SW 1271 (cell line): ENCODE data around the gene CERS1.

Source experiments
- DNase-seq, 2 experiments: peaks; one replicate each; lab custom pipeline; 2025; lab: John Stamatoyannopoulos, UW

CERS1 gene

DNA sequence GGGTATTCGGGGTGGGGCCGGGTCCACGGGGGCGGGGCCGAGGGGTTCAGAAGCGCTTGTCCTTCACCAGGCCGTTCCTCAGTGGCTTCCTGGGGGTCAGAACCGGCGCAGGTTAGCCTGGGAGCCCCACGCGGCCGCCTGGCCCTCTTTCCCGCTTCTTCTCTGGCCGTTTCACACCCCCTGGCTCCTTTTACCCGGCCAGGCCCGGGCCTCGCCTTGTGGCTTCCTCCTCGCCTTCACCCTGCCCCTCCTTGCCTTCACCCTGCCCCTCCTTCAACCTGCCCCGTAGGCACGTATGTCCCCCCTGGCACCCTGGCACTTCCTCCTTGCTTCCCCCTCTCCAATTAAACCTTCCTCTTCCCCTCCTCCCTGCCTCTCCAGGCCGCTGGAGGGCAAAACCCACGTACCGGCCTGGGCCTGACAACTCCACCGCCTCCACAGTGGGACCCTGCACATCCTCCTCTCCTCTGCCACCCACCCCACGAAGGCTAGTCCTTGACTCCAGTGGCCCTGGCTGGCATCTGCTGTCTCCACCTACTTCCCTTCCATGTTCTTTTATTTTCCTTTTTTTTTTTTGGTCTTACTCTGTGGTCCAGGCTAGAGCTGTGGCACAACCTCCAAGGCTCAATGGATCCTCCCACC lies 25.3 kb downstream of the CERS1 start:
- DNase-seq, result no peak

DNA sequence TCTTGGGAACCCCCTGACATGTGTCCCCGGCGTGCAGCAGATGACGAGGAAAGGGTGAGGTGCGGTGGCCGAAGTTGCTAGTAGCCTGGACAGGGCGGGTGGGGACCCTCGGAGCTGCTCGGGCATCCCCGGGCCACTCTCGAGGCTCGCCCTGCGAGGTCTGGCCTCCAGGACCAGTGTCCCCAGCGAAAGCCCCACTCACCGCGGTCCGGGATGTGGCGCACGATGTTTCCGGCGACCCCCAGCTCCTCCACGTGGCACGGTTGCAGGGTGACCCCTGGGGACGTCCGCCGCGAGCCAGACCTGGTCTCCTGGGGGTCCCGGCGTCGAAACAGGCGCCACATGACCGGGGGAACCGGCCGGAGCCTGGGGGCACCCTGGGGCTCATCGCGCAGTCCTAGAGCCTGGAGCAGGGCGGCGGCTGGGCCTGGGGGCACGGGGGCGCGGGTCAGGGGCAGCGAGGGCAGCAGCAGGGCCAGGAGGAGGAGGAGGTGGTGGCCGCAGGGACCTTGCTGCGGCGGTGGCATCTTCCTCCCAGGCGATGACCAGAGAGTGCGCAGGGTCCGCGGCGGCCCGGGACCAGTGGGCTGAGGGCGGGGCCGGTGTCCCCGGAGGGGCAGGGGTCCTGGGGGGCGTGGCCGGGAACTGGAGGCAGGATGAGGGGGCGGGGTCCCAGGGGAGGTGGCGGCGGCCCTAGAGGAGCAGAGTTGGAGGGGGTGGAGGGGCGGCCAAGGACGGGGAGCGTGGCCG lies 26.0 kb downstream of the CERS1 start:
- no peak for DNase-seq

- no peak for DNase-seq
Measured at GRCh38 chr19:18869023-18869618, 26.8 kb downstream of the CERS1 start.

DNA sequence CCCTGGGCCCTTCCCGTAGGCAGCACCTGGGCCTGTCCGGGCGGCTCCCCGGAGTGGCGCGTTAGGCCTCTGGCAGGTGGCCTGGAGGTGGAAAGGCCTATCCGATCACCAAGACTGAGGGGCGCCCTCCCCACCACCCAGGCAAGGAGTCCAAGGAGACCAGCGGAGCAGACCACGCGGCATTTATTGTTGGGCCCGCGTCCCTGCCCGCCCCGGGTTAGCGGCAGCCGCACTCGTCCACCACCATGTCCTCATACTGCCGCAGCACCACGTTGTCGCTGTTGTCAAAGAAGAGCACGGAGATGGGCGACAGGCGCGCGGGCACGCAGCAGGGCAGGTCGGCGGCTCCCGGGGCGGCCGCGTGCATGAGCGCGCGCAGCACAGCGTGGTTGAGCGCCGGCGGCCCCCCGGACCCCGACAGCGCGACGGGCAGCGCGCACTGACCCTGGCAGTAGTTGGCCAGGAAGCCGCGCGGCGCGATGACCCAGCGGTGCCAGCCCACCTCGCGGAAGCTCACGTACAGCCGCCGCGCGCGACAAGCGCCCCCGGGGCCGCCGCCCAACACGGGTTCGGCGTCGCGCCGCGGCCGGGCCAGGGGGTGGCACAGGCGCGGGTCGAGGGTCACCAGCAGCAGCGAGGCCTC lies 27.5 kb downstream of the CERS1 start:
- DNase-seq, result no peak

GRCh38 chr19:18867751-18868150 lies 28.2 kb downstream of the CERS1 start:
- DNase-seq, result no peak

DNA sequence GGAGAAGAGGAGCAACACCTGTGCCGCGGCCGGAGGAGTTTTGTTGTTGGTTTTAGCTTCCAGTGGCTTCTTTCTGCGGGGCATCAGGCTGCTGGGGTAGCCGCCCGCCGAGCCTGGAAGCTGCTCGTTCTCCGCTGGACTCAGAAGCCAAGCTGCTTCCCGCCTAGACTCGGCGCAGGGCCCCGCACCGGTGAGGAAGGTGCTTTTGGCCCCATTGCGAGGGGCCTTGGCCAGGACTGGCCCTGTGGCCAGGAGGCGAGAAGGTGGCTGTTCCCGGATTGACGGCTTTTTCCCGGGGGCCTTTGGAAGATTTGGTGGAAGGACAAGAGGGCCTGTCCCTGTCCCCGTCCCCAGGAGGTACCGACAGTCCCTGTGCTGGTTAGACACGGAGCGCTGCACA lies 28.8 kb downstream of the CERS1 start:
- DNase-seq, result no peak

DNA sequence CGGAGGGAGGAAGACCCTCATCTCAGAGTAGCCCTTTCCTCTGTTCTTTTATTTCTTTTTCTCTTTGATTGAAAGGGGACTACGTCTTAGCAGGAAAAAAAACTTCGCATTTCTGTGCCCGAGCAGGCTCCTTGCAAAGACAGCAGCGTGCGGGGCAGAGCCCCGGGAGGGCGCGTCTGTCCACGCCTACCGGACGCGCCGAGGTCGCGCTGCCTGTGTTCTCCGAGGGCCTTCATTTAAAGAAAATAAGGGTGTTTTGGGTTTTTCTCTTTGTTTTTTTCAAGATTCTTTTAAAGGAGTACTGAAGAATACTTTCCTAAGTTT lies 29.2 kb downstream of the CERS1 start:
- no peak for DNase-seq

DNA sequence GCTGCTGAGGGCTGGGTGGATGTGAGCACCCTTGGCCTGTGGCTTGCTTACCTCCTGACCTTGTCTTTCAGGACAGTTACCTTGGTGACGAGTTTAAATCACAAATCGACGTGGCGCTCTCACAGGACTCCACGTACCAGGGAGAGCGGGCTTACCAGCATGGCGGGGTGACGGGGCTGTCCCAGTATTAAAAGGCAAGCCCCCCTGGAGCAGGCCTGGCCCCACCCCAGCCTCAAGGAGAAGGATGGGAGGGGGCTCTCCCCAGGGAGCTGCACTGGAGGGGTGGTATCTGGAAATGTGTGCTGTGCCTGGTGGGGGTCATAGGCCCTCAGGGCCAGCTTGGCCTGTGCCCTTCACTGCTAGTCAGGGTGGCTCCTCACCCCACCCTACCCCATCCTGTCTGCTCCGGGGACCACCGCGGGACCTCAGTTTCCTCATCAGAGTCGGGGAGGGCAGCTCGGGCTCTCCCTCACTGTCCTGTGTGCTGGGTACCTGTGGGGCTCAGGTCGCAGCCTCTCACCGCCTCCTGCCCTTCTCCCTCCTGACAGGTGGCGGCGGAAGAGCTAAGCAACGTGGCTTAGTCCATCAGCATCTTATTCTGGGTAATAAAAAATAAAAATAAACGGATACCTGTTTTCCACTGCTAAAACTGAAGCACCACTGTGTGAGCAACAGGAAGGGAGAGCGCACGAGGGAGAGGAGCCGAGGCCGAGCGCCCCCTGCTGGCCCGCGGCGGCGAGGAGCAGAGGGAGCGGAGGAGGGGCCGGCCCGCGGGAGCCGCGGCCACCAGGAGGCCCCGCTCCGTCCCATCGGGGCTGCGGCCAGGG lies 29.8 kb downstream of the CERS1 start:
- peak in 1 of 2 experiments; percentile 14 for DNase-seq

DNA sequence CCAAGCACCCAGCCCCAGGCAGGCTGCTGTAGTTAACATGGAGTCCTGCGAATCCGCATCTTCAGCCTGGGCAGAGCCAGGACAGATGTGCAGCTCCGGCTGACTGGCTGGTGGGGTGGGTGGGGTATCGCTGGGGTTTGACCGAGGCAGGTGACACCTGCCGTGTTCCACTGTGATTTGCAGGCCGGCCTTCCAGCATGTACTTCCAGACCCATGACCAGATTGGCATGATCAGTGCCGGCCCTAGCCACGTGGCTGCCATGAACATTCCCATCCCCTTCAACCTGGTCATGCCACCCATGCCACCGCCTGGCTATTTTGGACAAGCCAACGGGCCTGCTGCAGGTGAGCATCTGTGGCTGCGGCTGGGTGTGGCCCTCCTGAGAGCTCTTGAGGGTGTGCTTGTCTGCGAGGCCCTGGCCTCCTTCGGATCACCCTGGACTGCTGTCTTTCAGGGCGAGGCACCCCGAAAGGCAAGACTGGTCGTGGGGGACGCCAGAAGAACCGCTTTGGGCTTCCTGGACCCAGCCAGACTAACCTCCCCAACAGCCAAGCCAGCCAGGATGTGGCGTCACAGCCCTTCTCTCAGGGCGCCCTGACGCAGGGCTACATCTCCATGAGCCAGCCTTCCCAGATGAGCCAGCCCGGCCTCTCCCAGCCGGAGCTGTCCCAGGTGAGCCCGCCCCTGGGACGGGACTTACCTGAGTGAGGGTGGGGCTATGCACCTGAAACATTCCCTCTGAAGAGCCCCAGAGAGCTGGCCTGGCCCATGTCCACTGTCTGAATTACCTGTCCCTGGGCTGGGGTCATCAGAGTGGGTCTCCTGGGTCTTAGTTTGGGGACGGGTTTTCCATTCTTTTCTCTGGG lies 30.6 kb downstream of the CERS1 start:
- no peak for DNase-seq

GRCh38 chr19:18863843-18864362 lies 32.1 kb downstream of the CERS1 start:
- DNase-seq, result no peak

DNA sequence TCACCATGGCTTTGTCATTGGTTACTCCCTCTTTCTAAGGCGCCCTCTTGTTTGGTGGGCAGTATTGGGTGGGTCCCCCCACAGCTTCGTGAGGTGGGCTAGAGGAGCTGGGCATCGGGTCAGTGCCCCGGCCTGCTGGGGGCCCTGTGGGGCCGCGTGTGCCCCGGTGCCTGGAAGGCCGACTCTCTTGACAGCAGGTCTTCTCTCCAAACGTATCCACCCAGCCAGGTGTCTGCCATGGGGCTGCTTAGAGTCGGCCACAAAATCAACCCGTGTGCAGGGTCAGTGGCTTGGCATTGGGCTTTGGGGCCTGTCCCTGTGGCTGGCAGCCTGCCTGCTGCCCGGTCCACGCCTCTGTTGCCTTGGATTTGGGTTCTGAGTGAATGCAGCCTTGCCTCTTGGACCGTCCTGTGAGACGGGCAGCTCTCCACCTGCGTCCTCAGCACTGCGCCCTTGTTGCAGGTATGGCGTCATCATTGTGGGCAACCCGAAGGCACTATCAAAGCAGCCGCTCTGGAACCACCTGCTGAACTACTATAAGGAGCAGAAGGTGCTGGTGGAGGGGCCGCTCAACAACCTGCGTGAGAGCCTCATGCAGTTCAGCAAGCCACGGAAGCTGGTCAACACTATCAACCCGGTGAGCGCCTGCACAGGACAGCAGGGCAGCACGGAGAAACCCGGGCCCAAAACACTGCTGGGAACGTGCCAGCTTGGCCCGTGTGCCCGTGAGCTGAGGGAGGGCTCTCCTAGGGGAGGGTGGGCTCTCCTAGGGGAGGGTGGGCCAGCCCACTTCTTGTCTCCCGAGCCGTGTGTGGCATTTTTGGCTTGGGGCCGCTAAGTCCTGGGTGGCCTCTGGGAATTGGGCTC lies 32.7 kb downstream of the CERS1 start:
- no peak for DNase-seq

- DNase-seq, result no peak
Measured at GRCh38 chr19:18861917-18862316, 34.0 kb downstream of the CERS1 start.

DNA sequence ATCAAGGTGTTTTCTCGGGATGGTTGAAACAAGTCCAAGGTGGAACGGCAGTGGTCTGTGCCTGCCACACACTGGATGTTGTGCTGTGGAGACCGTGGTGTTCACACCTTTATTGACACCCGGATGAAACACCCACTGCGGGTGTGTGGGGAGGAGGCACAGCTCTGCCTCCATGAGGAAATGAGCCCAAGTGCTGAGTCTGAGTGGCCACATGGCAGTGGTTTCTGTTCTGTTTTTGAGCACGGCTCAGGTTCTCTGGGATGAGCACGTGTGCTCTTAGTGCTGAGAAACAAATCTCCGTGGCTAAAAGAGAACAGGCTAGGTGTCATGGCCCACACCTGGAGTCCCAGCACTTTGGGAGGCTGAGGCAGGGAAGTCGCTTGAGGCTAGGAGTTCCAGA lies 34.7 kb downstream of the CERS1 start:
- no peak for DNase-seq

- no peak for DNase-seq
Measured at GRCh38 chr19:18860725-18861124, 35.2 kb downstream of the CERS1 start.

DNA sequence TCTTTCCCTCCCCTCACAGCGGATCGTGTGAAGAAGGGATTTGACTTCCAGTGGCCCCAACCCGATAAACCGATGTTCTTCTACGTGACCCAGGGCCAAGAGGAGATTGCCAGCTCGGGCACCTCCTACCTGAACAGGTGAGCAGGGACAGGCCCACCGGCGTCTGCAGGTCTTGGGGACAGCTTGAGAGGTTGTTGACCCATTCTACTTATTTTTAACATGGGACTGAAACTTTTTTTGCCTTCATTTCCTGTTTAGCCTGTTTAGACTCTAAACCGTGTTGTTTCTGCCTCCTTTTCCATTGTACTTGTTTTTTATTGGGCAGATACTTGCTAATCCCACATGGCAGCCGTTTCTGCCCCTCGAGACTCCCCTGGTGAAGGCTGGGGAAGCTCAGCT lies 35.7 kb downstream of the CERS1 start:
- DNase-seq, result no peak

GRCh38 chr19:18859676-18860301 lies 36.2 kb downstream of the CERS1 start:
- no peak for DNase-seq

DNA sequence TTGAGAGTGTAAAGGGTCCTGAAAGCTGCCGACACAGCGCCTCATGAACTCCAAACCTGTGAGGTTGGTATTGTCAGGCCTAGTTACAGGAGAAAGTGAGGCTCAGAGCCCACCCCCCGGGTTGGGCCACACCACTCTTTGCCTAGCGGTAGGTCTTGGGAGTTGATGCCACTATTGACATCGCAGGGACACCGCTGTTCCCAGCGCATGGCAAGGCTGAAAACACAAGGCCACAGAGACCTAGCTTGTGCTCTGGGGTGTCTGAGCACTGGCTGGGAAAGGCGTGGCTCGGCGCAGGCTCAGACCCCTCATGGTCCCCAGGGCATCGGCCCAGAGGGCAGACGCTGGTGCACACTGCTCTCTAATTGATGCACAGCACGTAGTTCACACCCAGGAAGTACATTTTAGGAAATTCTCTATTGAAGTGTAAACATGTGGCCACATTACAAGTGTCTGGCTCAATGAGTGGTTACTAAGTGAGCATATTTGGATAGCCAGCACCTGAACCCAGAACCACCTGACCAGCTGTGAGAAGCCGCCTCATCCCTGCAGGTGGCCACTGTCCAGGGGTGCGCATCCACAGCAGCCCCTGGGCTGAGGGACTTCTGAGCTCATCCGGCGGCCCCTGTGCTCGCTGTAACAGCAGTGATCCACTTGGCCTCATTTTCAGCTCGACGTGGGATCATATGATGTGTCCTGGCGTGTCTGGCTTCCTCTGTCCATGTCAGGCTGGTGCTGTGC lies 36.9 kb downstream of the CERS1 start:
- no peak for DNase-seq

- DNase-seq, result no peak
Measured at GRCh38 chr19:18857223-18857622, 38.7 kb downstream of the CERS1 start.
